ENCODE data around the gene HUWE1.

The HUWE1 gene

DNA sequence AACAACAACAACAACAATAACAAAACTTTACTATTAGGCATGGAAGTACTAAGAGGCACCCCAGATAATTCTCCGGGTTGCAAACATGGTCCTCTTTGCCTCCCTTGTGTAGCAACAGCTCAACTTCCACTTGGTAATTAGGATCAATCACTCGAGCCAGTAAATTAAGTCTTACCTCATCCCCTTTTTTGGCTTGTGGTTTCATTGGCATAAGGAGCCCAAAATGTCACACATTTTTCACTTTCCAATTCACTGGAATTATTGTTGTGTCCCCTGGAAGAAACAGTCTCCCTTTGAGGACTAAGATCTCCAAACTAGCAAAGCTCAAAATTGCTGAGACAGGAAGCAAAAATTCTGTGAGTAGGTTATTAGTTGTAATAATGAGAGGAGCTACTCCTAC lies 203.1 kb downstream of the HUWE1 start:
- DNase-seq, result no peak

Data from right forelimb (tissue), 1 donor.